Upper lobe of left lung (tissue), 4 donors: ENCODE results near the gene STARD7.

Experiments used
- CTCF ChIP-seq, 6 experiments: fragments of 450-650 bp in 4 of 6; fragments of 200-600 bp in 2 of 6; sonication (generic) in 2 of 6; IDR thresholded peaks; one replicate each; pipeline ENCODE4 v1.5.1; 2016 to 2019; ENCODE audit warnings: antibody characterized with exemption in 6 of 6
- POLR2A ChIP-seq, 4 donors: fragments of 450-650 bp; IDR thresholded peaks; one replicate each; pipeline ENCODE4 v1.5.1; 2016 to 2017; ENCODE audit warnings: antibody characterized with exemption in 4 of 4, mild to moderate bottlenecking in 2 of 4
- POLR2AphosphoS5 ChIP-seq, 2 donors: sonication (generic); formaldehyde crosslinking; IDR thresholded peaks; one replicate each; pipeline ENCODE4 v1.5.1; 2017; ENCODE audit warnings: antibody characterized with exemption in 2 of 2

- TF ChIP-seq CTCF (IDR thresholded peaks at IDR 0.05) (no peak), POLR2A (IDR thresholded peaks at IDR 0.05) (no peak), POLR2AphosphoS5 (IDR thresholded peaks at IDR 0.05) (no peak)
Measured at GRCh38 chr2:96151595-96152303, 56.9 kb downstream of the STARD7 start.
